Natural killer cell (primary cell): ENCODE data around the gene RNF17. TPM values are rescaled to one million over a fixed set of nuclear protein-coding genes. Genes with fewer than 3 reads are reported as not detected.

Experiments
- ATAC-seq, 3 donors: fragments of 150-1000 bp in 2 of 3; fragments of 200-7000 bp in 1 of 3; cut with Tn5 transposase; 1 replicate in 1 of 3; 2 replicates in 2 of 3; pipeline ENCODE4 v1.10.0; 2021; ENCODE audit warnings: mild to moderate bottlenecking in 2 of 3, moderate library complexity in 2 of 3
- DNase-seq, 2 donors: peaks; one replicate each; pipeline versions ENCODE4 v3.0.0 to v3.0.0-alpha.2; 2013 to 2021; ENCODE audit warnings: mixed read lengths in 1 of 2
- H3K27ac ChIP-seq: one replicate; pipeline ENCODE4 v1.5.1; 2013; ENCODE audit warnings: mild to moderate bottlenecking, low read length
- H3K27me3 ChIP-seq: one replicate; pipeline ENCODE4 v1.6.1; 2013; ENCODE audit warnings: low read length; ENCODE audit not compliant: control insufficient read depth, insufficient read depth
- H3K36me3 ChIP-seq: one replicate; pipeline ENCODE4 v1.6.1; 2013; ENCODE audit warnings: low read length; ENCODE audit not compliant: control insufficient read depth, insufficient read depth
- H3K4me1 ChIP-seq: one replicate; pipeline ENCODE4 v1.6.1; 2013; ENCODE audit warnings: low read length; ENCODE audit not compliant: control insufficient read depth, insufficient read depth
- H3K4me3 ChIP-seq: one replicate; pipeline ENCODE4 v1.5.1; 2013; ENCODE audit warnings: low read length
- H3K9me3 ChIP-seq: one replicate; pipeline ENCODE4 v1.6.1; 2013; ENCODE audit warnings: low read length; ENCODE audit not compliant: control insufficient read depth, insufficient read depth
- H3K27ac Mint-ChIP-seq, 2 donors: one replicate each; pipeline ENCODE4 v1.8.0; 2022; ENCODE audit warnings: mild to moderate bottlenecking in 2 of 2, mixed read lengths in 2 of 2, moderate library complexity in 1 of 2
- H3K27me3 Mint-ChIP-seq, 2 donors: one replicate each; pipeline ENCODE4 v1.8.0; 2022; ENCODE audit warnings: low read depth in 2 of 2, mixed read lengths in 2 of 2
- H3K36me3 Mint-ChIP-seq: one replicate; pipeline ENCODE4 v1.8.0; 2022; ENCODE audit warnings: mixed read lengths
- H3K4me1 Mint-ChIP-seq, 2 donors: one replicate each; pipeline ENCODE4 v1.8.0; 2022; ENCODE audit warnings: mixed read lengths in 2 of 2
- H3K4me3 Mint-ChIP-seq: one replicate; pipeline ENCODE4 v1.8.0; 2022; ENCODE audit warnings: mild to moderate bottlenecking, moderate library complexity, mixed read lengths
- H3K9me3 Mint-ChIP-seq, 2 donors: one replicate each; pipeline ENCODE4 v1.8.0; 2022; ENCODE audit warnings: mixed read lengths in 2 of 2
- CTCF ChIP-seq: fragments of 200-600 bp; IDR thresholded peaks from one replicate; pipeline ENCODE4 v1.8.0; 2022; ENCODE audit warnings: antibody characterized with exemption
- WGBS: methylation state at CpG from one replicate; pipeline ENCODE4 v1.1.7; 2013; ENCODE audit warnings: missing lambda C conversion rate; ENCODE audit not compliant: insufficient coverage; 5-methylcytosine and 5-hydroxymethylcytosine counted together
- intact Hi-C: fragments of 100-400 bp; cut with micrococcal nuclease; formaldehyde crosslinking; loops from one replicate; pipeline ENCODE4 v1.14.2; 2022
- total RNA-seq, 4 donors: library from RNA; stranded (reverse); fragments of 120-200 nt in 1 of 4; gene quantifications; one replicate each; pipeline versions ENCODE4 v1.2.3 to v1.2.4, GENCODE V29; 2013 to 2022

RNF17 gene
- total RNA-seq, 3 donors from 2014 or later (not counting 1 experiment from before 2014, with no cell fraction given) = not detected

GRCh38 chr13:24742294-24742693 lies 21.7 kb upstream of the RNF17 start:
- 66% methylated on average over 5 of the region's 6 CpGs for WGBS
- no peak for ATAC-seq
- no peak for DNase-seq
- intact Hi-C loops = no loop called here
- Mint-ChIP-seq H3K9me3 (no peaks in the 10 kb centered on the region), H3K4me3 (no peak overlapping the region), H3K27me3 (peaks cover 15 to 17% of the 10 kb centered on the region in 2 donors), H3K4me1 (peaks cover 0 to 5% of the 10 kb centered on the region in 2 donors), H3K27ac (no peak overlapping the region), H3K36me3 (no peaks in the 10 kb centered on the region)
- TF ChIP-seq CTCF = no peak
- Histone ChIP-seq H3K27ac (no peak overlapping the region), H3K4me3 (no peak overlapping the region), H3K36me3 (no peaks in the 10 kb centered on the region), H3K4me1 (peaks cover 8% of the 10 kb centered on the region), H3K9me3 (no peaks in the 10 kb centered on the region), H3K27me3 (peaks cover 3% of the 10 kb centered on the region)

- peaks cover 18 to 22% of the 10 kb centered on the region in 2 donors for H3K27me3 Mint-ChIP-seq
- 20% methylated on average over 4 of the region's 4 CpGs for WGBS
Observed at GRCh38 chr13:24742977-24743376, 21.0 kb upstream of the RNF17 start.

GRCh38 chr13:24744247-24744646 lies 19.7 kb upstream of the RNF17 start:
- no peak for DNase-seq
- Mint-ChIP-seq H3K36me3 (no peaks in the 10 kb centered on the region), H3K9me3 (no peaks in the 10 kb centered on the region), H3K4me3 (no peak overlapping the region), H3K4me1 (peaks cover 0 to 6% of the 10 kb centered on the region in 2 donors), H3K27me3 (peaks cover 27 to 30% of the 10 kb centered on the region in 2 donors), H3K27ac (no peak overlapping the region)
- H3K36me3 ChIP-seq = no peaks in the 10 kb centered on the region
- peaks cover 14% of the 10 kb centered on the region for H3K4me1 ChIP-seq
- H3K9me3 ChIP-seq = no peaks in the 10 kb centered on the region
- 82% methylated on average over 6 of the region's 6 CpGs for WGBS
- no peak overlapping the region for H3K27ac ChIP-seq
- peaks cover 7% of the 10 kb centered on the region for H3K27me3 ChIP-seq
- TF ChIP-seq CTCF = no peak
- intact Hi-C loops = no loop called here
- no peak for ATAC-seq
- H3K4me3 ChIP-seq = no peak overlapping the region

More at GRCh38 chr13:24742977-24743376, 21.0 kb upstream of the RNF17 start:
- peaks cover 6% of the 10 kb centered on the region for H3K27me3 ChIP-seq
- peaks cover 0 to 6% of the 10 kb centered on the region in 2 donors for H3K4me1 Mint-ChIP-seq
- no peak overlapping the region for H3K27ac Mint-ChIP-seq
- intact Hi-C loops = no loop called here
- H3K9me3 ChIP-seq = no peaks in the 10 kb centered on the region
- H3K9me3 Mint-ChIP-seq = no peaks in the 10 kb centered on the region
- ATAC-seq = no peak
- H3K27ac ChIP-seq = no peak overlapping the region
- no peak for TF ChIP-seq CTCF
- H3K36me3 ChIP-seq = no peaks in the 10 kb centered on the region
- peaks cover 14% of the 10 kb centered on the region for H3K4me1 ChIP-seq
- no peaks in the 10 kb centered on the region for H3K36me3 Mint-ChIP-seq
- H3K4me3 Mint-ChIP-seq = no peak overlapping the region
- H3K4me3 ChIP-seq = no peak overlapping the region
- no peak for DNase-seq

GRCh38 chr13:24745516-24745860 lies 18.5 kb upstream of the RNF17 start:
- 38% methylated on average over 24 of the region's 24 CpGs for whole genome bisulfite sequencing

More at GRCh38 chr13:24745516-24745860, 18.5 kb upstream of the RNF17 start:
- ATAC-seq = no peak
- Mint-ChIP-seq H3K4me3 (no peak overlapping the region), H3K9me3 (no peaks in the 10 kb centered on the region), H3K27ac (no peak overlapping the region), H3K27me3 (peaks cover 33 to 39% of the 10 kb centered on the region in 2 donors), H3K4me1 (peaks cover 0 to 6% of the 10 kb centered on the region in 2 donors), H3K36me3 (no peaks in the 10 kb centered on the region)
- no peaks in the 10 kb centered on the region for H3K36me3 ChIP-seq
- no peaks in the 10 kb centered on the region for H3K9me3 ChIP-seq
- no peak for TF ChIP-seq CTCF
- intact Hi-C loops = no loop called here
- peaks cover 7% of the 10 kb centered on the region for H3K27me3 ChIP-seq
- no peak for DNase-seq
- no peak overlapping the region for H3K27ac ChIP-seq
- peaks cover 14% of the 10 kb centered on the region for H3K4me1 ChIP-seq
- H3K4me3 ChIP-seq = no peak overlapping the region
